Heart right ventricle (tissue), 16 donors: Measurements from ENCODE around the gene SPA17. TPM values are rescaled to one million over a fixed set of nuclear protein-coding genes. Genes with fewer than 3 reads are reported as not detected.

ENCODE experiments used
- ATAC-seq, 8 donors: fragments of 200-7000 bp; cut with Tn5 transposase; one replicate each; pipeline ENCODE4 v1.9.1; 2020; ENCODE audit warnings: mild to moderate bottlenecking in 8 of 8, moderate library complexity in 8 of 8, moderate number of reproducible peaks in 1 of 8
- DNase-seq, 2 donors: peaks; one replicate each; pipeline ENCODE4 v3.0.0-alpha.2; 2020
- H3K27ac ChIP-seq, 10 donors: fragments of 200-600 bp; sonication (generic) in 2 of 10; one replicate each; pipeline versions ENCODE4 v1.5.0 to v1.8.0; 2020 to 2022; ENCODE audit warnings: mild to moderate bottlenecking in 3 of 10
- H3K27me3 ChIP-seq, 7 donors: fragments of 200-600 bp; one replicate each; pipeline ENCODE4 v1.8.0; 2021 to 2022; ENCODE audit warnings: mild to moderate bottlenecking in 2 of 7
- H3K36me3 ChIP-seq, 9 donors: fragments of 200-600 bp; sonication (generic) in 1 of 9; one replicate each; pipeline versions ENCODE4 v1.5.0 to v1.8.0; 2020 to 2022; ENCODE audit warnings: mild to moderate bottlenecking in 2 of 9
- H3K4me1 ChIP-seq, 9 donors: fragments of 200-600 bp; sonication (generic) in 1 of 9; one replicate each; pipeline versions ENCODE4 v1.5.0 to v1.8.0; 2020 to 2022; ENCODE audit warnings: mild to moderate bottlenecking in 4 of 9
- H3K4me3 ChIP-seq, 10 donors: fragments of 200-600 bp; sonication (generic) in 2 of 10; one replicate each; pipeline versions ENCODE4 v1.5.0 to v1.8.0; 2020 to 2022; ENCODE audit warnings: mild to moderate bottlenecking in 7 of 10, moderate library complexity in 2 of 10
- H3K9me3 ChIP-seq, 11 donors: fragments of 200-600 bp in 10 of 11; sonication (generic) in 2 of 11; one replicate each; pipeline versions ENCODE4 v1.5.0 to v1.8.0; 2013 to 2022; ENCODE audit warnings: mild to moderate bottlenecking in 2 of 11, control low read depth in 1 of 11, moderate library complexity in 1 of 11
- CTCF ChIP-seq, 9 donors: fragments of 200-600 bp; sonication (generic) in 2 of 9; IDR thresholded peaks; one replicate each; pipeline versions ENCODE4 v1.5.0 to v1.8.0; 2021 to 2022; ENCODE audit warnings: antibody characterized with exemption in 9 of 9, mild to moderate bottlenecking in 5 of 9, moderate library complexity in 1 of 9
- WGBS, 2 donors: extraction: QIAGEN DNeasy Blood & Tissue Kit; methylation state at CpG; one replicate each; pipeline ENCODE4 v1.1.7; 2013; ENCODE audit warnings: inconsistent platforms in 1 of 2; 5-methylcytosine and 5-hydroxymethylcytosine counted together
- intact Hi-C, 10 donors: fragments of 100-400 bp; cut with DNase I; formaldehyde crosslinking; loops; one replicate each; pipeline versions ENCODE4 v1.11.1 to v1.14.2; 2022
- polyA plus RNA-seq, 2 donors: library from polyadenylated mRNA; stranded (reverse); fragments of 200-250 nt; gene quantifications; one replicate each; pipeline ENCODE4 v1.2.3, GENCODE V29; 2013
- total RNA-seq, 10 donors: library from RNA; stranded (reverse); fragmentation: NEBNext Ultra II Directional in 3 of 10; extraction: Animal tissue kit (Norgen Biotek cat#: 25700) in 3 of 10; gene quantifications; one replicate each; pipeline versions ENCODE4 v1.2.1 to v1.2.4, GENCODE V29; 2021 to 2023
- donor health status: Arrhythmogenic right ventricular cardiomyopathy.
- donor health status: ischemic (EF 13 %, LVEDD 7.1; RV severe dilation, severe dysfunction).
- donor health status: healthy with polysubstance abuse.
- donor health status: DM: no; HTN: yes; CAD: no.
- donor health status: DM: no; HTN: no; CAD: no.
- donor health status: ischemic (EF 25% LVEDD 6.9; RV normal size, moderate dysfunction).
- donor health status: ischemic (EF 25% LVEDD 5.7; RV mildly dilated, moderate dysfunction).
- donor health status: healthy.
- donor health status: DM: yes; HTN: yes; CAD: no.
- donor health status: Ischemic cardiomyopathy.
- donor health status: ischemic (EF 35%, LVEDD 5.7; RV mildly dilated, moderate dysfunction).
- donor health status: nonischemic (EF 11% LVEDD 7.7; RV severe dilation, severe dysfunction).
- donor health status: DM: yes; HTN: yes; CAD: no.
- donor health status: PGD.
- donor health status: ischemic (EF 29% LVEDD 5.4; RV normal size, mild dysfunction).
- donor health status: nonischemic (EF 23%, LVEDD 6.1; RV moderate dilation, normal function).

SPA17 gene
- total and polyA plus RNA-seq, 12 donors = 0.62 to 4.9 (median 2.3) TPM

DNA sequence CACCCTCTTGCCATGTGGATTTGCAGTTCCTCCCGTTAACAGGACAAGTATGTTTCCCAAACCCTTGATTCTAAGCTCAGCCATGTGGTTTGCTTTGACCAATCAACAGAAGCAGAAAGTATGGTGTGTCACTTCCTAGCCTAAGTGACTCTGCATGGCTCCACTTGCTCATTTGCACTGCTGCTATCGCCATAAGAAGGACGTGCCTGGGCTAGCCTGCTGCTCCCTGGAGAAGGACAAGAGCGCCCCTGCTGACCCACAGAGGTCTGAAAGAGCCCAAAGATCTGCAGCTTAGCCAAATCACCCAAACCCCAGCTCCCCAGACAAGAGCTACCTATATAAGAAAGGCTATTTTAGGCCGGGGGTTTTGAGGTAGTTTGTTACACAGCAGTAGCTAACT lies 33.0 kb upstream of the SPA17 start:
- DNase-seq (no peak), ATAC-seq (no peak)
- WGBS, 2 donors = 88 to 90% methylated on average over 5 of the region's 5 CpGs
- intact Hi-C loops = loop anchor here in 2 of 10 donors (10.0 kb wide), 2 partner anchors 194 to 224 kb away; partner anchors contain the start of gene ROBO3 (in 1 of the 2)
- peaks cover 0 to 12% (median 6%) of the 10 kb centered on the region in 9 donors for H3K4me1 ChIP-seq
- H3K4me3 ChIP-seq = no peak overlapping the region
- no peak for TF ChIP-seq CTCF (IDR thresholded peaks at IDR 0.05)
- no peaks in the 10 kb centered on the region for H3K27me3 ChIP-seq
- H3K27ac ChIP-seq = no peak overlapping the region
- no peaks in the 10 kb centered on the region for H3K9me3 ChIP-seq
- H3K36me3 ChIP-seq = peaks cover 0 to 50% (median 22%) of the 10 kb centered on the region in 9 donors

DNA sequence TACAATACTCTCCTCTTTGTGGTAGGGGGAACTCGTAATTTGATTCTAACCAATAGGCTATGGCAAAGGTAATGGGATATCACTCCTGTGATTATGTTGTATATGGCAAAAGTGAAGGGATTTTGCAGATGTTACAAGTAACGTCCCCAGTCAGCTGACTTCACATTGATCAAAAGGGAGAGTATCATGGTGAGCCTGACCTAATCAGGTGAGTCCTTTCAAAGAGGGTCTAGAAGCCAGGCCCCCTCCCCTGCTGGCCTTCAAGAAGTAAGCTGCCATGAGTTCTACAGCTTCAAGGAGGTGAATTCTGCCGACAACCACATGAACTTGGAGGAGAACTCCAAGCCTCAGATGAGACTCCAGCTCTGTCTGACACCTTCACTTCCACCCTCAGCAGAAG lies 31.1 kb upstream of the SPA17 start:
- Histone ChIP-seq H3K36me3 (peaks cover 0 to 34% (median 9%) of the 10 kb centered on the region in 9 donors), H3K27me3 (no peaks in the 10 kb centered on the region), H3K9me3 (no peaks in the 10 kb centered on the region), H3K4me1 (peaks cover 0 to 12% (median 6%) of the 10 kb centered on the region in 9 donors), H3K4me3 (no peak overlapping the region), H3K27ac (no peak overlapping the region)
- DNase-seq (no peak), ATAC-seq (no peak)
- 92 to 98% methylated on average over 3 of the region's 3 CpGs for WGBS, 2 donors
- TF ChIP-seq CTCF (IDR thresholded peaks at IDR 0.05) = no peak
- intact Hi-C loops = loop anchor here in 3 of 10 donors (2.0 to 10.0 kb wide), 3 partner anchors 192 to 222 kb away; partner anchors contain the start of gene ROBO3 (in 1 of the 3)

GRCh38 chr11:124643042-124643604 lies 30.6 kb upstream of the SPA17 start:
- peak overlapping the region in 1 of 10 donors; percentile 18 for H3K27ac ChIP-seq
- H3K4me1 ChIP-seq = peaks cover 0 to 12% (median 6%) of the 10 kb centered on the region in 9 donors
- DNase-seq (no peak), ATAC-seq (no peak)
- intact Hi-C loops = loop anchor here in 3 of 10 donors (2.0 to 10.0 kb wide), 3 partner anchors 192 to 222 kb away; partner anchors contain the start of gene ROBO3 (in 1 of the 3)
- H3K27me3 ChIP-seq = no peaks in the 10 kb centered on the region
- WGBS, 2 donors = 91 to 92% methylated on average over 10 of the region's 10 CpGs
- H3K4me3 ChIP-seq = no peak overlapping the region
- no peak for TF ChIP-seq CTCF (IDR thresholded peaks at IDR 0.05)
- H3K9me3 ChIP-seq = no peaks in the 10 kb centered on the region
- peaks cover 0 to 32% (median 6%) of the 10 kb centered on the region in 9 donors for H3K36me3 ChIP-seq

GRCh38 chr11:124643605-124644425 lies 29.9 kb upstream of the SPA17 start:
- peak overlapping the region in 1 of 10 donors; percentile 1 for H3K4me3 ChIP-seq
- peaks cover 0 to 29% (median 0%) of the 10 kb centered on the region in 9 donors for H3K36me3 ChIP-seq

More at GRCh38 chr11:124643605-124644425, 29.9 kb upstream of the SPA17 start:
- peak in 5 of 8 donors; percentile 6 to 77 (median 57) for ATAC-seq
- WGBS, 2 donors = 29 to 38% methylated on average over 3 of the region's 3 CpGs
- H3K4me1 ChIP-seq = peaks cover 0 to 12% (median 6%) of the 10 kb centered on the region in 9 donors
- H3K27ac ChIP-seq = peak overlapping the region in 1 of 10 donors; percentile 18
- intact Hi-C loops = loop anchor here in 6 of 10 donors (1.0 to 10.0 kb wide), 4 partner anchors 191 to 221 kb away; partner anchors contain the start of gene ROBO3 (in 1 of the 6)
- no peak for TF ChIP-seq CTCF (IDR thresholded peaks at IDR 0.05)
- H3K27me3 ChIP-seq = no peaks in the 10 kb centered on the region
- no peaks in the 10 kb centered on the region for H3K9me3 ChIP-seq
- DNase-seq = no peak
